ENCODE results near the gene YARS1.

YARS1 gene

DNA sequence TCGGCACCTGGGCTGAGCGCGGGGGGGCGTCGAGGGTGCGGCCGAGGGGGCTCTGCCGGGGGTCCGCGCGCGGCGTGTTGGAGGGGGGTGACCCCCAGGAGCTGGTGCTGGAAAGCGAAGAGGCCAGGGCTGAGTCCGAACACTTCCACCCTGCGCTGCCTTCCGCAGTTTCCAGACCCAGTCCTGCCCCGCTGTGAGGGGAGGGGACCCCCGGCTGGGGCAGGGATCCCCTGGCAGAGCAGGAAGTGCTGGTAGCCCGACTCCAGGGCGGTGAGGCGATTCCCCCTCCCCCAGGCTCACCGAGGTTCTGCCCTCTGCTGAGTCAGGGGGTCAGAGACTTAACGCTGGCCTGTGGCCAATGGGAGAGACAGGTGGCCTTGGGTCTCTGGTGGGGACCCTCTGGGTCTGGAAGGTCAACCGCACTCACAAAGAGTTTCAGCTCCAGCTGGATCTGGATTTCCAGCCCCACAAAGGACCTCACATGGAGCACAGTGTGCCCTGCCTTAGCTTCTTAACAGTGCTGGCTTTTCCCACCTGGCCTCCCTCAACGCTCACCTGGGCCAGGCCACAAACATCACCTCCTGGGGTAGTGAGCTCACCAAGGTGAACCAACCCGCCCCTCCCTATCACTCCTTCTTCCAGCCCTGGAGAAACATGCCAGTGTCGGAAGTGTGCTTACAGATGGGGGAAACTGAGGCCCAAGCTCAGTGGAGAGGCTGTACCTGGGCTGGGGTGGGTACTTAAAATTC, 74.8 kb downstream of the YARS1 start:
- no peak for DNase-seq (ENCODE audit: low read depth)

GRCh38 chr1:32741413-32742198, 75.6 kb downstream of the YARS1 start:
- DNase-seq (ENCODE audit: low read depth): peak; percentile 33

GRCh38 chr1:32741059-32741412, 76.1 kb downstream of the YARS1 start:
- no peak for DNase-seq (ENCODE audit: low read depth)

GRCh38 chr1:32736812-32737791, 80.1 kb downstream of the YARS1 start:
- DNase-seq (ENCODE audit: low read depth): no peak

DNA sequence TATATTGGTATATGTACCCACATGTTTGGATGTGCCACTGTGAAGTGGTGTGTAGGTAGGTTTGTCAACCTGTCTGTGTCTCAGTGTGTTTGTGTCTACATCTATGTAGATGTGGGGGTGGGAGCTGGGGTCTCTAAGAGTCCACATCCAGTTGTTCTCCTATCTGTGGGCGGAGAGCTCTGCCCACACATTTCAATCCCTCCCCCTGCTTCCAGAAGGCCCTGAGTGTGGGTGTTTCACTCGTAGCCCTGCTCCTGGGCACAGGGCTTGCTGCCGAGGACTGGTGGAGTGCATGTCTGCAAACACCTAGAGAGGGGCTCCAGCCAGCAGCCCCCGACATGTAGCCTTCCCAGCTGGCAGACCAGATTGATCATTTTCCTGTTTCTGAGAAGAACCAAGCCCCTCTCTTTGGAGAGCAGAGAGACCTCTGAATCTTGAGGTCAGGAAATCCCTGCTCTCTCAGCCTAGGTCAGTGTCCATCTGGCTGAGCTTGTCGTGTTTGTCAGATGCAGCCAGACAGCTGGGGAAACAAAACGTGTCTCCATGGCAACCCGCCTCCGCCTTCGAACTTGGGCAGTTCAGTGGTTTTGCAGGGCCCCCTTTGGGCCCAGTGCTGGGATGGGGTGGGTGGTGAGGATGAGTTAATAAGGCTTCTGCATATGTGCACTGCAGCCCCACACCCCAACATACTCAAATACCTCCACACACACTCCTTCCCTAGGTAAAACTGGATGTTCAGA, 83.4 kb downstream of the YARS1 start:
- no peak for DNase-seq (ENCODE audit: low read depth)

GRCh38 chr1:32729254-32730046, 87.7 kb downstream of the YARS1 start:
- peak; percentile 22 for DNase-seq (ENCODE audit: low read depth)

- no peak for DNase-seq (ENCODE audit: low read depth)
These were observed 88.6 kb downstream of the YARS1 start for GRCh38 chr1:32728413-32729077.

- no peak for DNase-seq (ENCODE audit: low read depth)
These were observed 89.3 kb downstream of the YARS1 start for GRCh38 chr1:32727876-32728275.

GRCh38 chr1:32725615-32725982, 91.6 kb downstream of the YARS1 start:
- no peak for DNase-seq (ENCODE audit: low read depth)
